Fibroblast of lung (primary cell): ENCODE results near the gene P4HA3.

Source experiments
- CTCF ChIP-seq, 2 donors: IDR thresholded peaks in 1 of 2; conservative IDR thresholded peaks in 1 of 2; 1 replicate in 1 of 2; 2 replicates in 1 of 2; pipeline ENCODE4 v1.5.1; 2011 to 2012; ENCODE audit warnings: low read length in 2 of 2, control low read depth in 1 of 2, inconsistent platforms in 1 of 2, low read depth in 1 of 2, mild to moderate bottlenecking in 1 of 2
- EZH2 ChIP-seq: IDR thresholded peaks from 2 replicates; pipeline ENCODE4 v1.5.1; 2012; ENCODE audit warnings: low read length, control low read depth, mild to moderate bottlenecking; ENCODE audit errors: missing control alignments

GRCh38 chr11:74312326-74312725 lies 886 bp upstream of the P4HA3 start:
- no peak for TF ChIP-seq CTCF (conservative IDR thresholded peaks at IDR 0.05 in 1 of 2, IDR thresholded peaks at IDR 0.05 in 1 of 2; ENCODE audit: low read depth in 1 of 2, low read length in 2 of 2)
- no peak for TF ChIP-seq EZH2
